Mononuclear cell (primary cell): ENCODE data around the gene NFATC2. TPM values are rescaled to one million over a fixed set of nuclear protein-coding genes. Genes with fewer than 3 reads are reported as not detected.

ENCODE experiments used
- H3K27me3 ChIP-seq: 2 replicates; pipeline ENCODE4 v1.6.0; 2011; ENCODE audit warnings: low read length, control low read depth; ENCODE audit not compliant: insufficient read depth
- H3K4me1 ChIP-seq: 2 replicates; pipeline ENCODE4 v1.5.1; 2011; ENCODE audit warnings: mild to moderate bottlenecking, low read length, control low read depth; ENCODE audit not compliant: insufficient read depth
- H3K4me3 ChIP-seq: 2 replicates; pipeline ENCODE4 v1.5.1; 2011; ENCODE audit warnings: mild to moderate bottlenecking, low read length, moderate library complexity
- H3K9me3 ChIP-seq: 2 replicates; pipeline ENCODE4 v1.5.1; 2011; ENCODE audit warnings: low read depth, mild to moderate bottlenecking, control low read depth, low read length
- total RNA-seq: library from RNA; depleted of rRNA; stranded (reverse); fragments of >200 nt; gene quantifications from one replicate; pipeline ENCODE4 v1.2.3, GENCODE V29; 2012

Gene NFATC2
- total RNA-seq, 1 donor = 12.2 TPM

DNA sequence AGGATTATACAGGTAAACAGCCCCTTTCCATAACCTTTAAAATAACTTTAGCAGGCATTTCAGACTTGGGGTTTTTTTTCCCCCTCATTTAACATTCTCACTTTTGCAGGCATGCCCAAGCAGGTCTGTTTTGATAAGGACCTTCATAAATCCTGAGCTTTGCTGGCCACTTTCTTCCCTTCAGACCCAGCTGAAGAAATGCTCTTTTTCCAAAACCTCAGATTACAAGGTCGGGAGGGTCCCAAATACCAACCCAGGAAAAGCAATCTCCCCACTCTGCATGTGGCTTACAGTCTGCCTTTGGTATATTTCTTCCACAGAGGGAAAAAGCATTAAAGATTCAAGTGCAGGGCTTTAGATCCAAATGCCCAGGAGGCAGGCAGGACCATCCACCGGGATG, 6.8 kb downstream of the NFATC2 start:
- Histone ChIP-seq H3K9me3 (no peaks in the 10 kb centered on the region), H3K4me1 (peaks cover 84% of the 10 kb centered on the region), H3K27me3 (no peaks in the 10 kb centered on the region), H3K4me3 (no peak overlapping the region)

DNA sequence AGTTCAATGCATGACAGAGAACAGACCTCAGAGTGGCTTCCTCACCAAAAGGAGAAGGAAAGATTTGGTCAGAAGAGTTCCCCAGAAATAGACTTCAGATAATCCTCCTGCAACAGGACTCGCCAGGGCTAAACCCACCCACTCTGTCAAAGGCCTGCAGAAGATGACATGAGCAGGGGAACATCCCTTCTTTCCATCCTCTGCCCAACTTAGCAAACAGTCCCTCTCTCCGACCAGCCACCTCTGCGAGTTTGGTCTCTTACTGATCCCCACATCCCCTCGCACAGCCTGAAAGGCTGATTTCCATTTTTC, 7.5 kb downstream of the NFATC2 start:
- no peaks in the 10 kb centered on the region for H3K27me3 ChIP-seq
- H3K4me1 ChIP-seq = peaks cover 86% of the 10 kb centered on the region
- no peaks in the 10 kb centered on the region for H3K9me3 ChIP-seq
- no peak overlapping the region for H3K4me3 ChIP-seq

DNA sequence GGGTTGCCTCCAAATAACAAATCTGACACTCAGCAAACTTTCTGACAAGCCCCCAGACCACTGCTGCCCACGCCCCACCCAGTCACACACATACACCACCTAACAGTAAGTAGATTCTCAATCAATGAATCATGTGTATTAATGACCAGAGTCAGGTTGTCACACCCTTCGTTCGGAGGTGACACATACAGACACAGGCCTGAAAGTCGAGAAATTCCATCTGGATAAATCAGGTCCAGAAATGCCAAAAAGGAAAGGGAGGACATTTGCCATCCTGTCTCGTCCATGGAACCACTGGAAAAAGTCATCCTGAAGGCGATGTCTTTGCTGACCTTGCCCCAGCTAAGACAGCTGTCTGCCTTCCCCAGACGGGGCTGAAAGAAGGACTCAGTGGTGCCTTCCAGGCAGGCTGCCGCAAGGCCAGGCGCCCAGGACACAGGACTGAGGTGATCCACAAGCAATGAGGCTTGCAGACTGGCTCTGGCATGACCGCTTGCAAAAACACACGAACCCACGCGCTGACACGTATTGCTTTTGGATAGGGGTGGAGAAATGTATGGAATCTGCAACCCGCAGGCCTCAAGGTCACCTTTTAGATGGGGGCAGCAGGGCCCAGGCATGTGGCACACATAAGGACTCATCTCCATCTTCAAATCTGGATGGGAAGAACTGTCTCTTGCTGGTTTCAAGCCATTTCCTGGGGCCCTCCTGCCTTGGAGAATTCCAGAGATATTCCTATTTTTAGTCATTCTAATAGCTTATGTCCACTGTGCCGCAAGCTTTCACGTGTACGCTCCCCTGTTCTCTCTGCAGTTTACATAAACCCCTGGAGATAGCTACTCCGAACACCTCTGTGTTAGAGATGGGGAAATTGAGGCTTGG, 9.0 kb downstream of the NFATC2 start:
- no peak overlapping the region for H3K4me3 ChIP-seq
- peaks cover 85% of the 10 kb centered on the region for H3K4me1 ChIP-seq
- H3K9me3 ChIP-seq = no peaks in the 10 kb centered on the region
- H3K27me3 ChIP-seq = no peaks in the 10 kb centered on the region

DNA sequence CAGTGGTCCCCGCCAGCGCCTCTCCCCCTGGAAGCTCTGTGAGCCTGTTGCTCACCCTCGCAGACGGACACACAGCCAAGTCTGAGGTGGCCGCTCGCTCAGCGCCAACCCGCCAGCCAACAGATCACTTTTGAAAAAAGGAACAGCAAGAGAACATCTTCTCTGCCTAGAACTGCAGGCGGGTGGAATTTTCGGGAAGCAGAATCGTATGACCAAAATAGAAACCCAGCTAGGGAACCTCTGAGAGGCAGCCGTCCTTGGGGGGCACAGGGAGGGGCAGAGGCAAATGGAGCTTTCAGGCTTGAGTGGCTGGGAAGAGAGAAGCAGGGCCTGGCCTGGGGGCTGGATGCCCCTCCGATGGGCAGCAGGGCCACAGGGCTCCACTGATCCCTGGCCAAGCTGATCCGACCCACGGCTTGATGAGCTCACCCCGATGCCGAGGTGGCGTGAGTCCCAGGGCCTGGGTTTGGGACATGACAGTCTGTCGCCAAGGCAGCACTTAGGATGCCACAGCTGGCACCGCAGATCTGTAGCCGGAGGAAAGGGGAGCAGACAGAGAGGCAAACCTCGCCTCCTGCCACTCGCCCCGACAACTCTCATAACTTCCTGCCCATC, 9.8 kb downstream of the NFATC2 start:
- Histone ChIP-seq H3K4me3 (no peak overlapping the region), H3K4me1 (peaks cover 91% of the 10 kb centered on the region), H3K9me3 (no peaks in the 10 kb centered on the region), H3K27me3 (no peaks in the 10 kb centered on the region)

DNA sequence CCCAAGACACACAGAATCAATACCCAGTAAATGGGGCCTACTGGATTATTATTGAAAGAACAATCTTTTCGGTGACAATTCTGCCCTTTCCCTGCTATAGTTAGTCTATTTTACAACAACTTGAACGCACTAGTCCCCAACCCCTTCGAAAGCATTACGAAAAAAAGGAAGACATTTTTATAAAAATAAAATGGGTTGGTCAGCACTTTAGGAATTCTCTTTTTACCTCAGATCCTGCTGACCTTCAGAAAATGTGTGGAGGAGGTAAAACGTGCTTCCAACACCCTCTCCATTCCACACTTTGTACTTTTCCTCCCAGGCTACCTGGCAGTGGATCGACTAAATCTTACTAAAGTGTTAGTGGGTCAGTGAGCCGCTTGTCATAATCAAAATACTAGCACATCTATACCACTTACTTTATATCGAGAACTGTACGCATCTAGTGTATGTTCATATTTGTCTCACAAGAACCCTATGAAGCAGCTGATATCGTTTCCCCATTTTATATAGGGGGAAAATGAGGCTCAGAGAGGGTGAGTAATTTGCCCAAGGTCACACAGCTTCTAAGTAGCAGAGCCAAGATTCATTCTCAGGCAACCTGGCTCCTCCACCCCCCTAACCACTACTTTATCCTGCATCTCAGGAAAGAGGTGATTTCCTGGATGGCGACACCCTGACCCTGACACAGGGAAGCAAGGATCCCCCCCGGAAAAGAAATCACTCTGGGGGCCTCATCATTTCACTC, 10.6 kb downstream of the NFATC2 start:
- Histone ChIP-seq H3K4me3 (no peak overlapping the region), H3K9me3 (no peaks in the 10 kb centered on the region), H3K27me3 (no peaks in the 10 kb centered on the region), H3K4me1 (peaks cover 93% of the 10 kb centered on the region)

DNA sequence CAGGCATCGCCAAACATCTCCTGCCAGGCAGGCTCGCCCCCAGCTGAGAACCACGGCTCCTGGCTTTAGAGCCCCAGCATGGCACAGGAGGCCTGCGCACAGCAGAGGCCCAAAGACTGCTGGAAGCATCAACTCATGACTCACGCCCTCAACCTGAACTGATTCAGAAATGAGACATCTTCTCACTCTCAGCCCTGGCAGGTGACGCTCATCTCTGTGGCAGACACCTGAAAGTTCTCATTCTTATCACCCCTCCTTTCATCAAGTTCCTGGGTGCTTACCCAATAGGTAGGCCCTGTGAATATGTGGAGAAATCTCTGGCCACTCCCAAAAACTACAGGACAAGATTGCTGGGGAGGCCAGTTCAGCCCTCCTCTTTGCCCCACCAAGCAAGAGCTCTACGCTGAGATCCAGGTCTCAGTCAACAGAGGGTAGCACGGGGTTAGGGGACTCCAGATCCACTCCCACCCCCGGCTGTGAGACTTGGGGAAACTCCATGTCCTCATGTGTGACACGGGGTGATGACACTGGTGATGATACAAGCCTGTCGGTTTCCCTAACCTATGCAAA, 11.3 kb downstream of the NFATC2 start:
- H3K27me3 ChIP-seq = no peaks in the 10 kb centered on the region
- H3K4me3 ChIP-seq = no peak overlapping the region
- peaks cover 93% of the 10 kb centered on the region for H3K4me1 ChIP-seq
- no peaks in the 10 kb centered on the region for H3K9me3 ChIP-seq

DNA sequence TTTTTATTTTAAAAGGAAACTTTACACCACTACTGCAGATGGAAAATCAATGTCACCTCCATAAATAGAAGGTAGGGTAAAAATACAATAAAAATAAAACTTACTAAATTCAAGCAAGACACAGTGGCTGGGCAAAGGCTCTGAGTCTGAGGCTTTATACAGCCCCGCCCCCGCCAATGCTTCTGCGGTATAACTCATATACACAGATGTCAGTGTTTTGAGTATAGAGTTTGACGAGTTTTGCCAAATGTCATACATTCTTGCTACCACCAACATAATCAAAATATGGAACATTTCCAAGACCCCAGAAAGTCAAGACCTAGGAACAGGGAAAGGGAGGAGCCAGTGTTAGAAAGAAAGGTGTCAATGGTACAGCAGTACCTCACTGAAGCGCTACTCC, 12.8 kb downstream of the NFATC2 start:
- H3K9me3 ChIP-seq = no peaks in the 10 kb centered on the region
- peaks cover 93% of the 10 kb centered on the region for H3K4me1 ChIP-seq
- no peaks in the 10 kb centered on the region for H3K27me3 ChIP-seq
- no peak overlapping the region for H3K4me3 ChIP-seq

DNA sequence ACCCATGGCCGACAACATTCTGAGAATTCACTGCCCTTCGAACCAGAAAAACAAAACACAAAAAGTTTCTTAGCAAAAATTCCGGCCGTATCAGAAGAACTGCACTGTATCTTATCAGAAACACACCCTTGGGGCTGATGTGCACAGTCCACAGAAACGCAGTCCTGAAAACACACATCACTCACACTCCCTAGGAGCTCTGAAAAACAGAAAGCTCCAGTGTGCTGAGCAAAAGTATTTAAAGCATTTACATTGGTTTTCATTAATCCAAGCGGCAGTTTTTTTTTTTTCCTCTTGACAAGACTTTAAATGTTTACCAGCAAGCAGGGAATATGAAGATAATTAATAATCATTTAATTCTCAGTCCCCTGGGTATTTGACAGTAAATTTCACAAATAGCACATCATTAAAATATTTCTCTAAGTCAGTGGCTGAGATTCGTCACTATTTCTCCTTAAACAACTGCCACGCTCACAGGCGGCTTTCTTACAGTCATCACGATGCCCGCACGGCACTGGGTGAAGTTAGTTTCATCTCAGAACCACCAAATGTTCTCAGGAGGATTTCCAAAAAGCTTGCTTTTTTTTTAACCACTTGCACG, 13.3 kb downstream of the NFATC2 start:
- H3K4me3 ChIP-seq = no peak overlapping the region
- no peaks in the 10 kb centered on the region for H3K9me3 ChIP-seq
- H3K4me1 ChIP-seq = peaks cover 95% of the 10 kb centered on the region
- no peaks in the 10 kb centered on the region for H3K27me3 ChIP-seq

DNA sequence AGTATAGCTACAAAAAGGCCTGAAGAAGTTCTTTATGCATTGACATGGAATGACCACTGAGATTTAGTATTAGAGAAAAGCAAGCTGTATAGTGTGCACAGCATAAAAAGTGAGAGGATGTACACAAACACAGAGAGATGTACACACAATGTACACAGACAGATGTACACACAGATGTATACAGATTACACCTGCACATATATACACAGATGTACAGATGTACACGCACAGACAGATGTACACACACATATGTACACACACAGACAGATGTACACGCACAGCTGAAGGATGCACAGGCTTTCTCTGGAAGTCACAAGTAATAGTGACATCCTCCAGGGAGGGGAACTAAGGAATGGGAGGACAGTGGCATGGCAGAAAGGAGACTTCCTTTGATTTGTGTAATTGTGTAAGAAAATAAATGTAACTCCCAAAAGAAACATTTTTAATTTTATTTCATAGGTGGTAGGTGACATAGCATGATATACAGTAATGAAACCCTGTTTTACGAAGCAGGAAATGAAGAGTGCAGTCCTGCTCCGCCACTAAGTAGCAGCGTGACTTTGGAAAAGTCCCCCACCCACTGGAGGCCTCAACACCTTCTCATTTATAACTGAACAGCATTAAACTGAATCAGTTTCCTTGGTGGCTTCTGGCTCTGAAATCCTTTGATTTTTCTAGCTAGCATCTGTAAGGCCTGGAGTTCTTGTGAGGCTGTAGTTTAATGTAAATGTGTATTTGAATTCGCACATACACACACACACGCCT, 14.1 kb downstream of the NFATC2 start:
- peaks cover 90% of the 10 kb centered on the region for H3K4me1 ChIP-seq

DNA sequence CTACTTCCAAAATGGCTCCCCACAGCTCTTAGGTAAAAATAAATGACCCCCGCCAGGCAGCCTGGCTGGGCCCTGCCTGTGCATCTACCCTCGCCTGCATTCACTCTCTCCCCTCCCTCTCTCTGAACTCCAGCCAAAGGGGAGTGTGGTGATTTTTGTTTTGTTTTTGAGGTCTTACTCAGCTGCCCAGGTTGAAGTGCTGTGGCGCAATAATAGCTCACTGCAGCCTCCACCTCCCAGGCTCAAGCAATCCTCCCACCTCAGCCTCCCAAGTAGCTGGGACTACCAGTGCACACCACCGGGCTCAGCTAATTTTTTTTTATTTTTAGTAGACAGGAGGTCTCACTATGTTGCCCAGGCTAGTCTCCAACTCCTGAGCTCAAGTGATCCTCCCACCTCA, 15.8 kb downstream of the NFATC2 start:
- Histone ChIP-seq H3K4me1 (peaks cover 73% of the 10 kb centered on the region), H3K4me3 (no peak overlapping the region)

More for the DNA sequence above, 14.1 kb downstream of the NFATC2 start:
- Histone ChIP-seq H3K27me3 (no peaks in the 10 kb centered on the region), H3K9me3 (no peaks in the 10 kb centered on the region), H3K4me3 (no peak overlapping the region)

DNA sequence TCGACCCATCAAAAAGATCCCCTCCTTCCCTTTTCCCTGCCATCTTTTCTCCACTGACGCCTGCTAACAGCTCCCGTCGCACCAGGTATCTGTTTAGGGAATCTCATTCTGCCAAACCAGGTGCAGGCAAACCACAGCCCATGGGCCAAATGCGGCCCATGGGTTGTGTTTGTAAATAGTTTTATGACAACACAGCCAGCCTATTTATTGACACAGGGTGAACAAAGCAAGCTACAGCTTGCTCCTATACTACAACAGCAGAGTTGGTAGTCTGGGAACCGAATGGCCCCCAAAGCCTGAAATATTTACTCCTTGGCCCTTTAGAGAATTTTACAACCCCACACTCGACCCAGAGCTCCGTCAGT, 16.4 kb downstream of the NFATC2 start:
- no peaks in the 10 kb centered on the region for H3K9me3 ChIP-seq
- no peak overlapping the region for H3K4me3 ChIP-seq
- H3K4me1 ChIP-seq = peaks cover 67% of the 10 kb centered on the region
- H3K27me3 ChIP-seq = no peaks in the 10 kb centered on the region

More for the DNA sequence above, 15.8 kb downstream of the NFATC2 start:
- H3K27me3 ChIP-seq = no peaks in the 10 kb centered on the region
- H3K9me3 ChIP-seq = no peaks in the 10 kb centered on the region

DNA sequence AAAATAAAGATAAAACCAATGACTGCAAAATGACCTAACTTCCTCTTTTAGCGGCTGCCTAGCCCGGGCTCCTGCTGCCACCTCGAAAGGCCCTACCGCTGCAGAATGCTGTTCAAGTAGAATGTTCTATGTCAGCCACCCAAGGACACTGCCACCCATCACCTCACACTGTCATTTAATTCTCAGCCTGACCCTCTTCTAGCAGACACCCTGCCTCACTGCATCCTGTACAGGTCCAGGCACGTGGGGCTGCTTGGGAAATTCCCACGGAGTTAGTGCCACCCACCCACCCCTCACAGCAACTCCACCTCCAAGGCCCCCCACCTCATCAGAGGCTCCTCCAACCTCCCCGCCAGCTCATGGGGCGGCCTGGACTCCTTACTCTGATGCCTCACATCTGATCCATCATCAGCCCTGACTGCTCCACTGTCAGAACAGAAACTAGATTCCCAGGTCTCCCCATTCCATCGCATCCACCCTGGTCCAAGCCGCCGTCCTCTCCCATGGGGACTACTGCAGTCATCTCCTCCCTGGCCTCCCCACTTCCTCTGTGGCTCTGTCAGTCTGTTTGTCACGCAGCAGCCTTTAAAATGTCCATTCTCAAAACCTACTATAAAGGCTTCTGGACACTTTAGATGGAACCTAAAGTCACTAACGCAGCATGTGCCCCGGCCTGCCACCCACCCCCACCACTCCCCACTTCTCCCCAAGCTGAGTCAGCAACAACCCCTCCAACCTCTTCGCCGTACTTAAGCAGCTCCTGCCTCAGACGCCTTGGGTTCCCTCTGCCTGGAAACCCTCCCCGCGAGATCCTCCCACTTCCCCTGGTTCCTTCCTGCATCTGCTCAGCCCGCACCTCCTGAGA, 17.0 kb downstream of the NFATC2 start:
- Histone ChIP-seq H3K9me3 (no peaks in the 10 kb centered on the region), H3K4me1 (peaks cover 61% of the 10 kb centered on the region), H3K27me3 (no peaks in the 10 kb centered on the region), H3K4me3 (no peak overlapping the region)

DNA sequence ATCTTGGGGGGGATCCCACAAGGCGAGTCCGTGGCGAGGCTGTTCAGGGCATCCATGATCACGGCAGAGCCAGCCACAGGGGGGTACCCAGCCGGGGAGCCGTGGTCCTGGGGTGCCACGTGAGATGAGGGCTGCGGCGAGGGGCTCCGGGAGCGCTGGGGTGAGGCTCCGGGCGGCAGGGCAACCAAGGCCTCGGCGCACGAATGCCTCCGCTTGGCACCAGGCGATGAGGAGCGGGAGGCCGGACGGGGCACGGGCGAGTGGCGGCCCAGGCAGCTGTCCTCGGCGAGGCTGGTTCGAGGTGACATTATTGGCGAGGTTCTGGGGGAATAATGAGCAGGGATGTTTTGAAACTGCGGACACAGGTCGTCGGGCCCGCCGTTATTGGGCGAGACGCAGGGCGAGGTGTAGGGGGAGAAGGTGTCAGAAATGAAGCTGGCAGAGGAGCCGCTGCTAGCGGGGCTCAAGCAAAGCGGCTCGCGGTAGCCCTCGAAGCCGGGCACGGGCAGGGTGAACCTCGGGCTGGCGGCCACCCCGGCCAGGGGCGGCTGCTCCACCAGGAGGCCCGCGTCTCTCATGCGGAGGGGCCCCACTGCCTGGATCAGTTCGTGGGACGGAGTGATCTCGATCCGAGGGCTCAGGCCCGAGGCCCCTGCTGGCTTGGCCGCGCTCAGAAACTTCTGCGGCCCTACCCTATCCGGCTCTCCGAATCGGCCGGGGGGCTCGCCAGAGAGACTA, 19.1 kb downstream of the NFATC2 start:
- Histone ChIP-seq H3K4me3 (no peak overlapping the region), H3K9me3 (no peaks in the 10 kb centered on the region), H3K4me1 (peaks cover 42% of the 10 kb centered on the region), H3K27me3 (no peaks in the 10 kb centered on the region)
